HEK293 (cell line): ENCODE results near the gene HOXA6.

Source experiments
- CTCF ChIP-seq: fragments of 450-650 bp; formaldehyde crosslinking; IDR thresholded peaks from 2 replicates; pipeline ENCODE4 v1.5.1; 2016; ENCODE audit warnings: missing biosample characterization, missing genetic modification characterization
- GLI2 ChIP-seq: fragments of 450-650 bp; formaldehyde crosslinking; IDR thresholded peaks from 2 replicates; pipeline ENCODE4; 2017; ENCODE audit warnings: missing biosample characterization, missing genetic modification characterization, low read depth, borderline replicate concordance
- INSM2 ChIP-seq: fragments of 450-650 bp; formaldehyde crosslinking; IDR thresholded peaks from 2 replicates; pipeline ENCODE4 v1.5.1; 2016; ENCODE audit warnings: missing biosample characterization, missing genetic modification characterization
- SETDB1 ChIP-seq: IDR thresholded peaks from one replicate; pipeline ENCODE4 v1.6.1; 2017; ENCODE audit warnings: mild to moderate bottlenecking, low read length, moderate library complexity, mixed read lengths; ENCODE audit not compliant: insufficient read length
- SP3 ChIP-seq: fragments of 450-650 bp; formaldehyde crosslinking; IDR thresholded peaks from 2 replicates; pipeline ENCODE4 v1.5.1; 2016; ENCODE audit warnings: missing biosample characterization, missing genetic modification characterization
- YY1 ChIP-seq: fragments of 450-650 bp; formaldehyde crosslinking; IDR thresholded peaks from 2 replicates; pipeline ENCODE4 v1.5.1; 2018; ENCODE audit warnings: missing biosample characterization, missing genetic modification characterization
- ZBTB26 ChIP-seq: fragments of 450-650 bp; formaldehyde crosslinking; optimal IDR thresholded peaks from 2 replicates; pipeline ENCODE3; 2016; ENCODE audit warnings: missing biosample characterization, mild to moderate bottlenecking, missing genetic modification characterization
- ZBTB44 ChIP-seq: fragments of 450-650 bp; IDR thresholded peaks from 2 replicates; pipeline ENCODE4 v1.5.1; 2018; ENCODE audit warnings: missing biosample characterization, mild to moderate bottlenecking, missing genetic modification characterization
- ZBTB49 ChIP-seq: fragments of 450-650 bp; formaldehyde crosslinking; IDR thresholded peaks from 2 replicates; pipeline ENCODE4 v1.5.1; 2016; ENCODE audit warnings: missing biosample characterization, missing genetic modification characterization, low read depth
- ZBTB8A ChIP-seq: fragments of 450-650 bp; formaldehyde crosslinking; IDR thresholded peaks from 2 replicates; pipeline ENCODE4 v1.5.1; 2016; ENCODE audit warnings: missing biosample characterization, missing genetic modification characterization
- ZFP41 ChIP-seq: fragments of 450-650 bp; formaldehyde crosslinking; IDR thresholded peaks from 2 replicates; pipeline ENCODE4 v1.5.1; 2016; ENCODE audit warnings: missing biosample characterization, missing genetic modification characterization, borderline replicate concordance
- ZNF112 ChIP-seq: fragments of 450-650 bp; formaldehyde crosslinking; IDR thresholded peaks from 2 replicates; pipeline ENCODE4 v1.5.0; 2017; ENCODE audit warnings: missing biosample characterization, missing genetic modification characterization
- ZNF19 ChIP-seq: fragments of 450-650 bp; formaldehyde crosslinking; IDR thresholded peaks from 2 replicates; pipeline ENCODE4; 2016; ENCODE audit warnings: missing biosample characterization, missing genetic modification characterization, low read depth
- ZNF214 ChIP-seq: fragments of 450-650 bp; formaldehyde crosslinking; IDR thresholded peaks from 2 replicates; pipeline ENCODE4 v1.5.1; 2017; ENCODE audit warnings: missing biosample characterization, mild to moderate bottlenecking, missing genetic modification characterization, borderline replicate concordance
- ZNF239 ChIP-seq: fragments of 450-650 bp; formaldehyde crosslinking; IDR thresholded peaks from 2 replicates; pipeline ENCODE4 v1.5.1; 2016; ENCODE audit warnings: missing biosample characterization, missing genetic modification characterization
- ZNF324 ChIP-seq: fragments of 450-650 bp; formaldehyde crosslinking; IDR thresholded peaks from 2 replicates; pipeline ENCODE4 v1.5.1; 2016; ENCODE audit warnings: missing biosample characterization, missing genetic modification characterization
- ZNF335 ChIP-seq: fragments of 450-650 bp; formaldehyde crosslinking; conservative IDR thresholded peaks from 2 replicates; pipeline ENCODE4 v1.5.1; 2016; ENCODE audit warnings: missing biosample characterization, missing genetic modification characterization
- ZNF37A ChIP-seq: fragments of 450-650 bp; IDR thresholded peaks from 2 replicates; pipeline ENCODE4 v1.5.1; 2018; ENCODE audit warnings: missing biosample characterization, missing genetic modification characterization
- ZNF404 ChIP-seq: fragments of 450-650 bp; formaldehyde crosslinking; IDR thresholded peaks from 2 replicates; pipeline ENCODE4 v1.5.1; 2017; ENCODE audit warnings: missing biosample characterization, missing genetic modification characterization
- ZNF473 ChIP-seq: fragments of 450-650 bp; formaldehyde crosslinking; IDR thresholded peaks from 2 replicates; pipeline ENCODE4 v1.5.1; 2017; ENCODE audit warnings: missing biosample characterization, missing genetic modification characterization
- ZNF518A ChIP-seq: fragments of 450-650 bp; formaldehyde crosslinking; conservative IDR thresholded peaks from 2 replicates; pipeline ENCODE4 v1.5.1; 2016; ENCODE audit warnings: low read depth, missing biosample characterization, missing genetic modification characterization
- ZNF529 ChIP-seq: fragments of 450-650 bp; formaldehyde crosslinking; IDR thresholded peaks from 2 replicates; pipeline ENCODE4 v1.5.1; 2017; ENCODE audit warnings: missing genetic modification characterization, missing biosample characterization; ENCODE audit not compliant: insufficient replicate concordance
- ZNF629 ChIP-seq: fragments of 450-650 bp; formaldehyde crosslinking; IDR thresholded peaks from 2 replicates; pipeline ENCODE4 v1.5.1; 2017; ENCODE audit warnings: missing biosample characterization, missing genetic modification characterization
- ZNF658 ChIP-seq: fragments of 450-650 bp; formaldehyde crosslinking; IDR thresholded peaks from 2 replicates; pipeline ENCODE4; 2016; ENCODE audit warnings: missing biosample characterization, missing genetic modification characterization
- ZSCAN16 ChIP-seq: fragments of 450-650 bp; formaldehyde crosslinking; IDR thresholded peaks from 2 replicates; pipeline ENCODE4 v1.5.1; 2016; ENCODE audit warnings: missing biosample characterization, missing genetic modification characterization

Gene HOXA6

GRCh38 chr7:27189295-27189996, 41.9 kb upstream of the HOXA6 start (continued):
- TF ChIP-seq INSM2 (tag by site-specific recombination) (no peak), ZNF473 (tag by site-specific recombination) (no peak), ZNF404 (tag by site-specific recombination) (no peak), ZBTB49 (tag by site-specific recombination) (no peak), ZNF629 (no peak), ZNF529 (tag by site-specific recombination) (no peak), ZNF335 (tag by site-specific recombination) (no peak), SETDB1 (no peak), ZNF37A (tag by site-specific recombination) (no peak), ZBTB26 (tag by site-specific recombination) (peak; percentile 21), ZSCAN16 (tag by site-specific recombination) (no peak), GLI2 (no peak), ZBTB8A (tag by site-specific recombination) (peak; percentile 41), ZNF112 (tag by site-specific recombination) (no peak), ZNF518A (no peak), ZBTB44 (no peak), ZNF658 (tag by site-specific recombination) (no peak), ZNF19 (tag by site-specific recombination) (no peak), YY1 (tag by site-specific recombination) (no peak), SP3 (tag by site-specific recombination) (no peak), ZFP41 (tag by site-specific recombination) (no peak), CTCF (peak; percentile 37; the same call in 1 of the 2 replicates), ZNF214 (no peak), ZNF324 (tag by site-specific recombination) (no peak), ZNF239 (no peak)
